ENCODE results near the gene SORCS2.

The SORCS2 gene

GRCh38 chr4:7632341-7632740 is 440.0 kb downstream of the SORCS2 start:
- no peaks in the 10 kb centered on the region for H3K27me3 ChIP-seq (ENCODE audit: insufficient read depth, low read length)
- DNase-seq = no peak
- H3K27ac ChIP-seq (ENCODE audit: low read depth, low read length) = no peak overlapping the region
- no peak overlapping the region for H2AK5ac ChIP-seq (ENCODE audit: low read length)
- H4K91ac ChIP-seq (ENCODE audit: low read depth, low read length) = no peak overlapping the region
- H3K4me2 ChIP-seq (ENCODE audit: low read length) = no peak overlapping the region
- peaks cover 8% of the 10 kb centered on the region for H3K9me3 ChIP-seq (ENCODE audit: insufficient read depth, low read depth, low read length)
- H3K18ac ChIP-seq (ENCODE audit: low read length) = no peak overlapping the region
- H3K4me1 ChIP-seq (ENCODE audit: control insufficient read depth in 1 of 2, insufficient read depth in 2 of 2, low read length in 2 of 2) = no peaks in the 10 kb centered on the region
- H4K12ac ChIP-seq (ENCODE audit: low read depth, low read length) = no peak overlapping the region
- H3K23ac ChIP-seq (ENCODE audit: low read length) = no peak overlapping the region
- no peak overlapping the region for H3K14ac ChIP-seq (ENCODE audit: low read length)
- H3K36me3 ChIP-seq (ENCODE audit: control insufficient read depth in 1 of 2, insufficient read depth in 2 of 2, low read length in 2 of 2) = no peaks in the 10 kb centered on the region
- no peak overlapping the region for H4K8ac ChIP-seq (ENCODE audit: low read depth, low read length)
- H2AFZ ChIP-seq (ENCODE audit: insufficient read depth, low read length, poor library complexity) = no peak overlapping the region
- no peaks in the 10 kb centered on the region for H3K79me2 ChIP-seq (ENCODE audit: control insufficient read depth, insufficient read depth, low read length, poor library complexity)
- H2BK12ac ChIP-seq (ENCODE audit: low read length) = no peak overlapping the region
- no peak overlapping the region for H2BK5ac ChIP-seq (ENCODE audit: low read depth, low read length, poor library complexity)
- no peak overlapping the region for H3K4ac ChIP-seq (ENCODE audit: low read depth, low read length)
- no peaks in the 10 kb centered on the region for H3K79me1 ChIP-seq (ENCODE audit: low read length)
- no peak overlapping the region for H3K9ac ChIP-seq (ENCODE audit: low read length)
- no peak overlapping the region for H2BK120ac ChIP-seq (ENCODE audit: insufficient read depth, low read length, poor library complexity)
- no CpG with 5 or more reads among the region's 12 CpGs for WGBS (ENCODE audit: extremely low coverage, insufficient coverage, insufficient read length)
- no peak overlapping the region for H3K4me3 ChIP-seq (ENCODE audit: low read depth, low read length)

GRCh38 chr4:7632971-7633370 is 440.6 kb downstream of the SORCS2 start:
- H3K4me1 ChIP-seq (ENCODE audit: control insufficient read depth in 1 of 2, insufficient read depth in 2 of 2, low read length in 2 of 2) = no peaks in the 10 kb centered on the region
- H3K23ac ChIP-seq (ENCODE audit: low read length) = no peak overlapping the region
- H2BK12ac ChIP-seq (ENCODE audit: low read length) = no peak overlapping the region
- H3K18ac ChIP-seq (ENCODE audit: low read length) = no peak overlapping the region
- no peak for DNase-seq
- no peak overlapping the region for H3K4ac ChIP-seq (ENCODE audit: low read depth, low read length)
- no peak overlapping the region for H3K4me2 ChIP-seq (ENCODE audit: low read length)
- H3K27me3 ChIP-seq (ENCODE audit: insufficient read depth, low read length) = no peaks in the 10 kb centered on the region
- H2AK5ac ChIP-seq (ENCODE audit: low read length) = no peak overlapping the region
- no peak overlapping the region for H2AFZ ChIP-seq (ENCODE audit: insufficient read depth, low read length, poor library complexity)
- no peak overlapping the region for H4K91ac ChIP-seq (ENCODE audit: low read depth, low read length)
- H3K9ac ChIP-seq (ENCODE audit: low read length) = no peak overlapping the region
- no peak overlapping the region for H3K4me3 ChIP-seq (ENCODE audit: low read depth, low read length)
- no peak overlapping the region for H3K14ac ChIP-seq (ENCODE audit: low read length)
- no peak overlapping the region for H4K8ac ChIP-seq (ENCODE audit: low read depth, low read length)
- no peaks in the 10 kb centered on the region for H3K36me3 ChIP-seq (ENCODE audit: control insufficient read depth in 1 of 2, insufficient read depth in 2 of 2, low read length in 2 of 2)
- WGBS (ENCODE audit: extremely low coverage, insufficient coverage, insufficient read length) = no CpG with 5 or more reads among the region's 5 CpGs
- no peak overlapping the region for H2BK120ac ChIP-seq (ENCODE audit: insufficient read depth, low read length, poor library complexity)
- peaks cover 8% of the 10 kb centered on the region for H3K9me3 ChIP-seq (ENCODE audit: insufficient read depth, low read depth, low read length)
- no peaks in the 10 kb centered on the region for H3K79me2 ChIP-seq (ENCODE audit: control insufficient read depth, insufficient read depth, low read length, poor library complexity)
- H3K79me1 ChIP-seq (ENCODE audit: low read length) = no peaks in the 10 kb centered on the region
- no peak overlapping the region for H4K12ac ChIP-seq (ENCODE audit: low read depth, low read length)
- no peak overlapping the region for H2BK5ac ChIP-seq (ENCODE audit: low read depth, low read length, poor library complexity)
- H3K27ac ChIP-seq (ENCODE audit: low read depth, low read length) = no peak overlapping the region

- no peak overlapping the region for H4K91ac ChIP-seq (ENCODE audit: low read depth, low read length)
- no peak overlapping the region for H2BK12ac ChIP-seq (ENCODE audit: low read length)
- H3K27me3 ChIP-seq (ENCODE audit: insufficient read depth, low read length) = no peaks in the 10 kb centered on the region
- no peak overlapping the region for H2BK120ac ChIP-seq (ENCODE audit: insufficient read depth, low read length, poor library complexity)
- H3K27ac ChIP-seq (ENCODE audit: low read depth, low read length) = no peak overlapping the region
- H3K36me3 ChIP-seq (ENCODE audit: control insufficient read depth in 1 of 2, insufficient read depth in 2 of 2, low read length in 2 of 2) = no peaks in the 10 kb centered on the region
- H2AFZ ChIP-seq (ENCODE audit: insufficient read depth, low read length, poor library complexity) = no peak overlapping the region
- no peak overlapping the region for H3K14ac ChIP-seq (ENCODE audit: low read length)
- no peak overlapping the region for H2BK5ac ChIP-seq (ENCODE audit: low read depth, low read length, poor library complexity)
- no peak for DNase-seq
- H2AK5ac ChIP-seq (ENCODE audit: low read length) = no peak overlapping the region
- H3K79me2 ChIP-seq (ENCODE audit: control insufficient read depth, insufficient read depth, low read length, poor library complexity) = no peaks in the 10 kb centered on the region
- H3K18ac ChIP-seq (ENCODE audit: low read length) = no peak overlapping the region
- H3K9ac ChIP-seq (ENCODE audit: low read length) = no peak overlapping the region
- H3K4me2 ChIP-seq (ENCODE audit: low read length) = no peak overlapping the region
- H3K79me1 ChIP-seq (ENCODE audit: low read length) = no peaks in the 10 kb centered on the region
- H4K8ac ChIP-seq (ENCODE audit: low read depth, low read length) = no peak overlapping the region
- H4K12ac ChIP-seq (ENCODE audit: low read depth, low read length) = no peak overlapping the region
- no peaks in the 10 kb centered on the region for H3K4me1 ChIP-seq (ENCODE audit: control insufficient read depth in 1 of 2, insufficient read depth in 2 of 2, low read length in 2 of 2)
- no peak overlapping the region for H3K23ac ChIP-seq (ENCODE audit: low read length)
- no CpG with 5 or more reads among the region's 12 CpGs for WGBS (ENCODE audit: extremely low coverage, insufficient coverage, insufficient read length)
- H3K4me3 ChIP-seq (ENCODE audit: low read depth, low read length) = no peak overlapping the region
- H3K4ac ChIP-seq (ENCODE audit: low read depth, low read length) = no peak overlapping the region
- peaks cover 10% of the 10 kb centered on the region for H3K9me3 ChIP-seq (ENCODE audit: insufficient read depth, low read depth, low read length)
These were observed 442.4 kb downstream of the SORCS2 start for GRCh38 chr4:7634661-7635251.

GRCh38 chr4:7635445-7636239 is 443.3 kb downstream of the SORCS2 start:
- Histone ChIP-seq H3K27ac (ENCODE audit: low read depth, low read length) (no peak overlapping the region), H2BK120ac (ENCODE audit: insufficient read depth, low read length, poor library complexity) (no peak overlapping the region), H2BK5ac (ENCODE audit: low read depth, low read length, poor library complexity) (no peak overlapping the region), H4K12ac (ENCODE audit: low read depth, low read length) (no peak overlapping the region), H3K14ac (ENCODE audit: low read length) (no peak overlapping the region), H3K9me3 (ENCODE audit: insufficient read depth, low read depth, low read length) (peaks cover 11% of the 10 kb centered on the region), H3K4me3 (ENCODE audit: low read depth, low read length) (no peak overlapping the region), H3K79me2 (ENCODE audit: control insufficient read depth, insufficient read depth, low read length, poor library complexity) (no peaks in the 10 kb centered on the region), H3K18ac (ENCODE audit: low read length) (no peak overlapping the region), H3K27me3 (ENCODE audit: insufficient read depth, low read length) (no peaks in the 10 kb centered on the region), H2BK12ac (ENCODE audit: low read length) (no peak overlapping the region), H2AFZ (ENCODE audit: insufficient read depth, low read length, poor library complexity) (no peak overlapping the region), H2AK5ac (ENCODE audit: low read length) (no peak overlapping the region), H3K23ac (ENCODE audit: low read length) (no peak overlapping the region), H3K4me2 (ENCODE audit: low read length) (no peak overlapping the region), H4K91ac (ENCODE audit: low read depth, low read length) (no peak overlapping the region), H3K4me1 (ENCODE audit: control insufficient read depth in 1 of 2, insufficient read depth in 2 of 2, low read length in 2 of 2) (no peaks in the 10 kb centered on the region), H3K9ac (ENCODE audit: low read length) (no peak overlapping the region), H4K8ac (ENCODE audit: low read depth, low read length) (no peak overlapping the region), H3K4ac (ENCODE audit: low read depth, low read length) (no peak overlapping the region), H3K36me3 (ENCODE audit: control insufficient read depth in 1 of 2, insufficient read depth in 2 of 2, low read length in 2 of 2) (no peaks in the 10 kb centered on the region), H3K79me1 (ENCODE audit: low read length) (no peaks in the 10 kb centered on the region)
- no peak for DNase-seq
- no CpG with 5 or more reads among the region's 25 CpGs for WGBS (ENCODE audit: extremely low coverage, insufficient coverage, insufficient read length)

Measured in trophoblast cell (in vitro differentiated cells and primary cell).